Panc1 (cell line): ENCODE data around the gene NBPF12. TPM values are rescaled to one million over a fixed set of nuclear protein-coding genes. Genes with fewer than 3 reads are reported as not detected.
A peak's percentile ranks its signal among the peaks of the same experiment; 100 is the strongest.
"Not testable (repeated sequence)": the region's sequence is repeated elsewhere in the genome, so short reads cannot be mapped to it uniquely, and the experiment has no call there.

Source experiments
- ATAC-seq: fragments of 200-7000 bp; cut with Tn5 transposase; 2 replicates; pipeline ENCODE4 v1.9.1; 2020; ENCODE audit warnings: mild to moderate bottlenecking, moderate library complexity
- Bru-seq: library from RNA; stranded (reverse); fragments of 400-500 nt; gene quantifications from one replicate; lab custom pipeline; 2021; lab: Mats Ljungman, UMichigan
- BruChase-seq, 2 experiments: library from RNA; stranded (reverse); fragments of 400-500 nt; gene quantifications; one replicate each; lab custom pipeline; 2021; lab: Mats Ljungman, UMichigan
- BruUV-seq: library from RNA; stranded (reverse); fragments of 400-500 nt; replicated peaks from 2 replicates; lab custom pipeline; 2021; lab: Mats Ljungman, UMichigan
- CTCF ChIA-PET: fragments of 300-600 bp; sonication (Branson Sonifier 250); formaldehyde crosslinking; loops from one replicate; lab custom pipeline; 2022; ENCODE audit warnings: antibody characterized with exemption; lab: Charles Lee
- POLR2A ChIA-PET: fragments of 300-600 bp; sonication (Branson Sonifier 250); formaldehyde crosslinking; loops from one replicate; lab custom pipeline; 2022; ENCODE audit warnings: antibody characterized with exemption; lab: Charles Lee
- DNase-seq: peaks from one replicate; pipeline ENCODE4 v3.0.0-alpha.2; 2010; ENCODE audit warnings: low read depth, low spot score
- H3K27ac ChIP-seq: 2 replicates; pipeline ENCODE4 v1.5.1; 2011; ENCODE audit warnings: mild to moderate bottlenecking, low read length, inconsistent platforms
- H3K27me3 ChIP-seq: fragments of 200-500 bp; sonication (Bioruptor generic); 2 replicates; pipeline ENCODE4 v1.6.0; 2014; ENCODE audit warnings: low read length, inconsistent platforms; ENCODE audit not compliant: control insufficient read depth, insufficient read depth
- H3K36me3 ChIP-seq: fragments of 200-500 bp; sonication (Bioruptor generic); 2 replicates; pipeline ENCODE4 v1.5.1; 2014; ENCODE audit warnings: inconsistent platforms, mild to moderate bottlenecking, low read length, moderate library complexity; ENCODE audit not compliant: control insufficient read depth, insufficient read depth
- H3K4me1 ChIP-seq: 2 replicates; pipeline ENCODE4 v1.5.1; 2011; ENCODE audit warnings: inconsistent platforms, mild to moderate bottlenecking, low read length, moderate library complexity; ENCODE audit not compliant: control insufficient read depth, insufficient read depth
- H3K4me3 ChIP-seq, 2 experiments: 2 replicates each; pipeline ENCODE4 v1.5.1; 2011 to 2012; ENCODE audit warnings: low read depth in 2 of 2, low read length in 2 of 2, mild to moderate bottlenecking in 2 of 2, inconsistent platforms in 1 of 2, moderate library complexity in 1 of 2
- H3K9me3 ChIP-seq: fragments of 200-500 bp; sonication (Bioruptor generic); 2 replicates; pipeline ENCODE4 v1.5.1; 2014; ENCODE audit warnings: low read depth, mild to moderate bottlenecking, inconsistent platforms, low read length, moderate library complexity; ENCODE audit not compliant: control insufficient read depth, insufficient read depth
- in situ Hi-C: cut with HindIII; loops from 2 replicates; pipeline ENCODE4 v1.10.0; 2016; ENCODE audit warnings: low sequenced_read_pairs, low pct_unique_long_range_greater_than_20kb
- intact Hi-C: fragments of 100-400 bp; cut with micrococcal nuclease; formaldehyde crosslinking; loops from one replicate; pipeline ENCODE4 v1.10.0; 2022; ENCODE audit not compliant: unreplicated experiment
- long read RNA-seq: library from polyadenylated mRNA; unstranded; transcript quantifications from one replicate; pipeline ENCODE4 v2.0.0, GENCODE V29; 2021; ENCODE audit not compliant: unreplicated experiment
- polyA plus RNA-seq: library from polyadenylated mRNA; unstranded; fragments of >200 nt; gene quantifications from one replicate; pipeline ENCODE4 v1.2.1, GENCODE V29; 2012; ENCODE audit warnings: missing spikeins; ENCODE audit not compliant: insufficient read length
- total RNA-seq: library from RNA; stranded (reverse); gene quantifications from one replicate; pipeline ENCODE4 v1.2.1, GENCODE V29; 2021; ENCODE audit not compliant: unreplicated experiment

The NBPF12 gene, protein sequence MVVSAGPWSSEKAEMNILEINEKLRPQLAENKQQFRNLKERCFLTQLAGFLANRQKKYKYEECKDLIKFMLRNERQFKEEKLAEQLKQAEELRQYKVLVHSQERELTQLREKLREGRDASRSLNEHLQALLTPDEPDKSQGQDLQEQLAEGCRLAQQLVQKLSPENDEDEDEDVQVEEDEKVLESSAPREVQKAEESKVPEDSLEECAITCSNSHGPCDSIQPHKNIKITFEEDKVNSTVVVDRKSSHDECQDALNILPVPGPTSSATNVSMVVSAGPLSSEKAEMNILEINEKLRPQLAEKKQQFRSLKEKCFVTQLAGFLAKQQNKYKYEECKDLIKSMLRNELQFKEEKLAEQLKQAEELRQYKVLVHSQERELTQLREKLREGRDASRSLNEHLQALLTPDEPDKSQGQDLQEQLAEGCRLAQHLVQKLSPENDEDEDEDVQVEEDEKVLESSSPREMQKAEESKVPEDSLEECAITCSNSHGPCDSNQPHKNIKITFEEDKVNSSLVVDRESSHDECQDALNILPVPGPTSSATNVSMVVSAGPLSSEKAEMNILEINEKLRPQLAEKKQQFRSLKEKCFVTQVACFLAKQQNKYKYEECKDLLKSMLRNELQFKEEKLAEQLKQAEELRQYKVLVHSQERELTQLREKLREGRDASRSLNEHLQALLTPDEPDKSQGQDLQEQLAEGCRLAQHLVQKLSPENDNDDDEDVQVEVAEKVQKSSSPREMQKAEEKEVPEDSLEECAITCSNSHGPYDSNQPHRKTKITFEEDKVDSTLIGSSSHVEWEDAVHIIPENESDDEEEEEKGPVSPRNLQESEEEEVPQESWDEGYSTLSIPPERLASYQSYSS (N-terminal part only)
- total RNA-seq (10.3 TPM), Bru-seq, nascent RNA (percentile 77 among the genes with signal in this experiment), BruChase-seq, experiment 1, labeled RNA remaining after a 2-hour chase (percentile 76 among the genes with signal in this experiment), BruChase-seq, experiment 2, labeled RNA remaining after a 6-hour chase (percentile 67 among the genes with signal in this experiment)
- polyA plus RNA-seq, result 6.0 TPM
- long read RNA-seq, partial matches to known transcripts, result 5 of 28 reads
- long read RNA-seq, other reads (novel, unspliced or antisense), result 23 of 28 reads

DNA sequence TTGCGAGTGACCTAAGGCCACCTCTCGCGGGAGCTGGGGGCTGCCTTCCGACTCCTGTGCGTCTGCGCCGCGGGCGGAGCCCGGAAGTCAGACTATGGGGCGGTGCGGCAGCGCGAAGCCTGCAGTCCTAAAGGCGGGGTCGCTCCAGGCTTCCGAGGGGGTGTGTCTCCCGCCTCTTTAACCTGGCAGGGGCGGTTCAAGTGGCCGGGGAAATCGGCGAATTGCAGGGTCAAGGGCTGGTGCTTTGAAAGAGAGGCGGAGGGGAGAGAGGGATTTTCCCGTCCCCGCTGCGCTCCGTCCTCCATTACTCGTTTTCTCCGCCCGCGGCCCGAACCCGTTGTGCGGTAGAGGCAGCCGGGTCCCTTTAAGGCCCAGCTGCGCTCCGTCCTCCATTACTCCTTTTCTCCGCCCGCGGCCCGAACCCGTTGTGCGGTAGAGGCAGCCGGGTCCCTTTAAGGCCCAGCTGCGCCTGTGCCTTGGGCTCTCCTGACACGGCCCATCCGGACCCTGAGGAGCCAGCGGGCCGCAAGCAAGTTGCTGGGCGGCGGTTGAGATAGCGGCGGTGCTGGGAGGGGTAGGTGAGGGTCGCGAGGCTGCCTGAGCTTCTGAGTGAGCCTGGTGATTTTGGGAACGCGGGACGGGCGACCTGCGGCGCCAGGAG is at the start of gene NBPF12:
NBPF12 (plus strand) TSS at position 83 of the 661 bp plus-strand sequence. CDS start 21,820 bp downstream, outside the sequence.
- CTCF ChIA-PET, H3K36me3 ChIP-seq, intact Hi-C loops, POLR2A ChIA-PET, in situ Hi-C loops, H3K27me3 ChIP-seq, H3K4me1 ChIP-seq, H3K9me3 ChIP-seq: not testable (repeated sequence)
- DNase-seq (peak; percentile 8), ATAC-seq (peak; percentile 99)
- H3K27ac ChIP-seq, result peak within 1 kb of the TSS; percentile 80
- TSS peak; percentile 79 for BruUV-seq
- peak within 1 kb of the TSS; percentile 64 to 76 for H3K4me3 ChIP-seq

DNA sequence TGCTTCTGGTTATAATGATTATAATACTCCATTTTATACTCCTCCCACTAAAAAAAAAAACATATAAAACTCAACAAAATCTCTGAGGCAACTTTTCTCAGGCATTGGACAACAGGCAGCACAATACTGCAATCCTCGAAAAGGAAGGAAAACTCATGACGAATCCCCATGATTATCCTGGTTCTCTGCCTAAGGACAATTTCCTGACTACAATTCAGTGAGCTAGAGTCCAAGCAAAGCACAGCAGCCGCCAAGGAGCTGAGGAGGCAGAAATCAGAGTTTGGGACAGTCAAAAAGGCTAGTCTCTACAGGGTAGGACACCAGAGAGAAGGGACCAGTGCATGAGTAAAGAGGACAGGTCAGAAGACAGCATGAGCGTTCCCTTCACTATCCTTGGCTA is 46.8 kb upstream of the NBPF12 start:
- H3K27me3 ChIP-seq, BruUV-seq, in situ Hi-C loops, CTCF ChIA-PET, H3K36me3 ChIP-seq, H3K4me3 ChIP-seq, DNase-seq, H3K9me3 ChIP-seq, POLR2A ChIA-PET, intact Hi-C loops, H3K4me1 ChIP-seq, H3K27ac ChIP-seq, ATAC-seq: not testable (repeated sequence)

DNA sequence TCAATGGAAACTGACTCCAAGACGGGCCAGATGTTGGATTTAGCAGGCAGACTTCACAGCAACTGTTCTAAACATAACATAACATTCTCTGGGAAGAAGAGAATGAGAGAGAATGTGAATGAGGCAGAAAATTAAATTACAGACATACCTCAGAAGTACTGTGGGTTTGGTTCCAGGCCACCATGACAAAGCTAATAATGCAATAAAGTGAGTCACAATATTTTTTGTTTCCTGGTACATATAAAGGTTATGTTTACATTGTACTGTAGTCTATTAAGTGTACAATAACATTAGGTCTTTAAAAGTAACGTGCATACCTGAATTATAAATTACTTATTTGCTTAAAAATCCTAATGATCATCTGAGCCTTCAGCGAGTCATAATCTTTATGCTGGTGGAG is 45.8 kb upstream of the NBPF12 start:
- intact Hi-C loops, H3K27ac ChIP-seq, BruUV-seq, H3K36me3 ChIP-seq, H3K27me3 ChIP-seq, H3K4me1 ChIP-seq, CTCF ChIA-PET, POLR2A ChIA-PET, ATAC-seq, in situ Hi-C loops, H3K4me3 ChIP-seq, DNase-seq, H3K9me3 ChIP-seq: not testable (repeated sequence)

DNA sequence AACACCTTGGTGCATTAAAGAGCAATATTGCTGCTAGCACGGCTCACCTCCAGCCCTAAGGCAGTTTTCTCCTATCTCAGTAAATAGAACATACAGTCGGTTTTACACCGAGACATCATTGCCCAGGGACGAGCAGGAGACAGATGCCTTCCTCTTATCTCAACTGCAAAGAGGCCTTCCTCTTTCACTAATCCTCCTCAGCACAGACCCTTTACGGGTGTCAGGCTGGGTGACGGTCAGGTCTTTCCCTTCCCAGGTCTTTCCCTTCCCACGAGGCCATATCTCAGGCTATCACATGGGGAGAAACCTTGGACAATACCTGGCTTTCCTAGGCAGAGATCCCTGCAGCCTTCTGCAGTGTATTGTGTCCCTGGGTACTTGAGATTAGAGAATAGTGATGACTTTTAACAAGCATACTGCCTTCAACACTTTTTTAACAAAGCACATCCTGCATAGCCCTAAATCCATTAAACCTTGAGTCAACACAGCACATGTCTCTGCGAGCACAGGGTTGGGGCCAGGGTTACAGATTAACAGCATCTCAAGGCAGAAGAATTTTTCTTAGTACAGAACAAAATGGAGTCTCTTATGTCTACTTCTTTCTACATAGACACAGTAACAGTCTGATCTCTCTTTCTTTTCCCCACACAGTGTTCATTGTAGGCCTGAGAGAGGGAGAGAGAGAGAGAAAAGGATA is 30.4 kb upstream of the NBPF12 start:
- H3K9me3 ChIP-seq, DNase-seq, H3K4me3 ChIP-seq, POLR2A ChIA-PET, H3K4me1 ChIP-seq, H3K27ac ChIP-seq, H3K27me3 ChIP-seq, intact Hi-C loops, in situ Hi-C loops, ATAC-seq, BruUV-seq, H3K36me3 ChIP-seq, CTCF ChIA-PET: not testable (repeated sequence)

DNA sequence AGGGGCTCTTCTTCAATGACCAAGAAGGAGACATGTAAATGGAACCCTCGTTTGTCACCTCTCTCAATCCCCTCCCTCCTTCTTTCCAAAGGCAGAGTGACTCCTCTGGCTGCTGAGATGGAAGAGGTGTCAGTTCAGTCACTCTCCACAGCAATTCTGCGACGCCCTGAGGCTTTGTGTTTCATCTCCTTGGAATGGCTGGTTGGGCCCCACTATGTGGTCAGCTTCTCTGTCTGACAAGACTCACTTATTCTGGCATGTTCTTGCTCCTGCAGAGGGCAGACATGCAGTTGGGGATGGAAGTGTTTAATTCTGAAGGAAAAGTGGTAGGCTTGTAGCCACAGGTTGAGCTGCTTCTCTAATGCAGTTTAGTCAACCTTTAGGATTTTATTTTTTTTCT is 25.1 kb upstream of the NBPF12 start:
- CTCF ChIA-PET, intact Hi-C loops, H3K27ac ChIP-seq, POLR2A ChIA-PET, H3K36me3 ChIP-seq, H3K9me3 ChIP-seq, BruUV-seq, in situ Hi-C loops, H3K4me3 ChIP-seq, H3K4me1 ChIP-seq, ATAC-seq, H3K27me3 ChIP-seq, DNase-seq: not testable (repeated sequence)

DNA sequence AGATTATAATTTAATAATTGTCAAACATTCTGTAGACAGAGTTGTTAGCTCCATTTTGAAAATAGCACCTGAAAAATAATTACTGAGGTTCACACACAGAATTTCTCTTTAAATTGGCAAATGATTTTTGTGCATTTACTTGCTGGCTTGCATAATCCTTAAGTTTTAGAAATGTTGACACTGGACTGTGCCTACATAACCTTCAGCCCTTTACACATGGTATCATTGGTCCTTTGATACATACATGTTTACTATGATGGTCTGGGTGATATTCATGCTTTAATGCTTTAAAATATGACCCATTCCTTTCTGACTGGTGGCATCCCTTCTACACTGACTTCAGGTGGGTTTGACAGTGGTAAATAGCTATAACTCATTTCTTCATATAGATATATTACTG is 17.3 kb upstream of the NBPF12 start:
- CTCF ChIA-PET, intact Hi-C loops, H3K9me3 ChIP-seq, H3K4me1 ChIP-seq, in situ Hi-C loops, H3K27me3 ChIP-seq, ATAC-seq, H3K4me3 ChIP-seq, H3K36me3 ChIP-seq, POLR2A ChIA-PET, DNase-seq, BruUV-seq, H3K27ac ChIP-seq: not testable (repeated sequence)
